ENCODE measurements around the gene HAUS1. TPM values are rescaled to one million over a fixed set of nuclear protein-coding genes. Genes with fewer than 3 reads are reported as not detected.

Gene HAUS1
- total RNA-seq, 1 experiment from 2014 or later, result 33.3 TPM

- H3K9me3 ChIP-seq (ENCODE audit: insufficient read depth, low read depth), result no peaks in the 10 kb centered on the region
- peaks cover 12% of the 10 kb centered on the region for H4K20me1 ChIP-seq (ENCODE audit: insufficient read depth)
- peaks cover 8% of the 10 kb centered on the region for H3F3A ChIP-seq (ENCODE audit: insufficient read depth, low read depth)
- H3K4me1 ChIP-seq (replicated peaks; ENCODE audit: insufficient read depth), result peaks cover 21% of the 10 kb centered on the region
- H3K27ac ChIP-seq, result peak within 1 kb of the TSS; percentile 55
- intact Hi-C loops (cut with micrococcal nuclease; ENCODE audit: unreplicated experiment), result no loop called here
- no peaks in the 10 kb centered on the region for H3K9me2 ChIP-seq (ENCODE audit: insufficient read depth)
- ChIA-PET CTCF (no interaction called here), POLR2A (ENCODE audit: unreplicated experiment) (interaction anchor here (0.7 kb wide), 1 partner anchor 54 kb away, joined by 27 read pairs; no protein-coding TSS in a partner anchor)
- BruUV-seq (replicated peaks), result no TSS peak
- peak within 1 kb of the TSS; percentile 100 for H3K4me3 ChIP-seq
- no peaks in the 10 kb centered on the region for H3K27me3 ChIP-seq (ENCODE audit: insufficient read depth, low read depth)
- H3K4me2 ChIP-seq, result peak within 1 kb of the TSS; percentile 90
- H3K36me3 ChIP-seq (ENCODE audit: low read depth), result peaks cover 11% of the 10 kb centered on the region; the same call in 1 of the 2 replicates
- TF ChIP-seq CTCF (conservative IDR thresholded peaks at IDR 0.05), result no peak
- TF ChIP-seq EZH2 (IDR thresholded peaks at IDR 0.05; ENCODE audit: low read depth), result no peak
- H2AFZ ChIP-seq, result peak within 1 kb of the TSS; percentile 99
- H3K79me2 ChIP-seq (ENCODE audit: low read depth), result peaks cover 51% of the 10 kb centered on the region
- peak; percentile 66 to 72 for DNase-seq
These were observed 6.2 kb upstream of the HAUS1 start, which contains the start of gene ATP5F1A for GRCh38 chr18:46097801-46098615. ATP5F1A (minus strand) TSS chr18:46098296; CDS start chr18:46098231, 65 bp downstream.

GRCh38 chr18:46098616-46098933, 5.6 kb upstream of the HAUS1 start:
- Histone ChIP-seq H3K79me2 (ENCODE audit: low read depth) (peaks cover 45% of the 10 kb centered on the region), H3K4me2 (peak overlapping the region; percentile 90), H3K36me3 (ENCODE audit: low read depth) (peaks cover 10% of the 10 kb centered on the region; the same call in 1 of the 2 replicates), H3K9me3 (ENCODE audit: insufficient read depth, low read depth) (no peaks in the 10 kb centered on the region), H3F3A (ENCODE audit: insufficient read depth, low read depth) (peaks cover 8% of the 10 kb centered on the region), H4K20me1 (ENCODE audit: insufficient read depth) (peaks cover 12% of the 10 kb centered on the region), H2AFZ (peak overlapping the region; percentile 99), H3K9me2 (ENCODE audit: insufficient read depth) (no peaks in the 10 kb centered on the region), H3K4me1 (replicated peaks; ENCODE audit: insufficient read depth) (peaks cover 21% of the 10 kb centered on the region), H3K27me3 (ENCODE audit: insufficient read depth, low read depth) (no peaks in the 10 kb centered on the region), H3K4me3 (peak overlapping the region; percentile 100), H3K27ac (peak overlapping the region; percentile 55)
- ChIA-PET CTCF (no interaction called here), POLR2A (ENCODE audit: unreplicated experiment) (no interaction called here)
- DNase-seq, result no peak
- intact Hi-C loops (cut with micrococcal nuclease; ENCODE audit: unreplicated experiment), result no loop called here
- TSS peak; percentile 63 for BruUV-seq (replicated peaks)
- TF ChIP-seq CTCF (conservative IDR thresholded peaks at IDR 0.05) (no peak), EZH2 (IDR thresholded peaks at IDR 0.05; ENCODE audit: low read depth) (no peak)

GRCh38 chr18:46099463-46099862, 4.7 kb upstream of the HAUS1 start:
- ChIA-PET POLR2A (ENCODE audit: unreplicated experiment) (no interaction called here), CTCF (no interaction called here)
- Histone ChIP-seq H4K20me1 (ENCODE audit: insufficient read depth) (peaks cover 5% of the 10 kb centered on the region), H3K36me3 (ENCODE audit: low read depth) (0 out of 2 replicates have a peak, but pooled peaks cover 6% of the 10 kb centered on the region), H3K9me3 (ENCODE audit: insufficient read depth, low read depth) (no peaks in the 10 kb centered on the region), H3K4me2 (no peak overlapping the region), H3K27me3 (ENCODE audit: insufficient read depth, low read depth) (no peaks in the 10 kb centered on the region), H3K79me2 (ENCODE audit: low read depth) (peaks cover 36% of the 10 kb centered on the region), H3K4me1 (replicated peaks; ENCODE audit: insufficient read depth) (peaks cover 21% of the 10 kb centered on the region), H3K4me3 (no peak overlapping the region), H2AFZ (no peak overlapping the region), H3F3A (ENCODE audit: insufficient read depth, low read depth) (peaks cover 12% of the 10 kb centered on the region), H3K9me2 (ENCODE audit: insufficient read depth) (no peaks in the 10 kb centered on the region), H3K27ac (no peak overlapping the region)
- TF ChIP-seq CTCF (conservative IDR thresholded peaks at IDR 0.05) (no peak), EZH2 (IDR thresholded peaks at IDR 0.05; ENCODE audit: low read depth) (no peak)
- no TSS peak for BruUV-seq (replicated peaks)
- intact Hi-C loops (cut with micrococcal nuclease; ENCODE audit: unreplicated experiment), result no loop called here
- no peak for DNase-seq

Data from PC-9 (cell line).